Measurements from ENCODE around the gene CREBRF. TPM values are rescaled to one million over a fixed set of nuclear protein-coding genes. Genes with fewer than 3 reads are reported as not detected.
A peak's percentile ranks its signal among the peaks of the same experiment; 100 is the strongest.

CREBRF gene
- total and polyA plus RNA-seq, 2 of the 8 experiments (the other 6 are each of a cell fraction or from before 2014, with no cell fraction given): 1.2 to 4.7 TPM

- DNase-seq (ENCODE audit: low read depth in 1 of 2, low spot score in 2 of 2): no peak
- H4K8ac ChIP-seq (ENCODE audit: extremely low read depth, insufficient read depth, low read length): no peak overlapping the region
- H3K23ac ChIP-seq (ENCODE audit: insufficient read length): no peak overlapping the region
- no peak for FAIRE-seq
- no peak overlapping the region for H3K14ac ChIP-seq (ENCODE audit: insufficient read length)
- H4K20me1 ChIP-seq (replicated peaks in 1 of 2; ENCODE audit: control insufficient read depth in 1 of 2, insufficient read depth in 2 of 2, low read length in 2 of 2): no peaks in the 10 kb centered on the region
- H3K4me2 ChIP-seq (ENCODE audit: insufficient read depth in 1 of 2, low read depth in 2 of 2, low read length in 2 of 2): no peak overlapping the region
- ChIA-PET POLR2A (ENCODE audit: partially characterized antibody) (interaction anchor here (0.7 kb wide), 1 partner anchor 168 kb away, joined by 3 read pairs; no protein-coding TSS in a partner anchor), CTCF (ENCODE audit: partially characterized antibody) (interaction anchor here (0.8 to 1.5 kb wide), 2 partner anchors 9 to 22 kb away, joined by 3 to 4 read pairs; no protein-coding TSS in a partner anchor)
- no peaks in the 10 kb centered on the region for H3K79me1 ChIP-seq (ENCODE audit: low read depth, low read length)
- H3K27me3 ChIP-seq (replicated peaks in 1 of 4; ENCODE audit: control insufficient read depth in 3 of 4, extremely low read depth in 1 of 4, insufficient read depth in 3 of 4, low read length in 3 of 4): no peaks in the 10 kb centered on the region
- no peak overlapping the region for H2BK120ac ChIP-seq (replicated peaks; ENCODE audit: low read depth, low read length)
- no peak overlapping the region for H2AK5ac ChIP-seq (ENCODE audit: low read depth, low read length)
- no peaks in the 10 kb centered on the region for H3K23me2 ChIP-seq (ENCODE audit: low read depth, low read length)
- no peak overlapping the region for H3K9ac ChIP-seq (replicated peaks in 1 of 4; ENCODE audit: extremely low read depth in 1 of 4, low read depth in 3 of 4, low read length in 3 of 4)
- H3K9me3 ChIP-seq (ENCODE audit: insufficient read depth in 2 of 2, low read depth in 1 of 2, low read length in 1 of 2): no peaks in the 10 kb centered on the region
- no peaks in the 10 kb centered on the region for H3K79me2 ChIP-seq (ENCODE audit: control insufficient read depth in 1 of 2, insufficient read depth in 2 of 2, low read length in 2 of 2)
- no peak overlapping the region for H4K5ac ChIP-seq (ENCODE audit: insufficient read length, low read depth, low read length)
- H2BK15ac ChIP-seq (ENCODE audit: low read length): no peak overlapping the region
- H2AFZ ChIP-seq (ENCODE audit: low read length): no peak overlapping the region
- TF ChIP-seq POLR2AphosphoS5 (IDR thresholded peaks at IDR 0.05; ENCODE audit: low read depth, low read length): no peak
- peak; percentile 76 for TF ChIP-seq CEBPB (IDR thresholded peaks at IDR 0.05; ENCODE audit: low read depth, low read length)
- no peak overlapping the region for H3K56ac ChIP-seq (replicated peaks; ENCODE audit: insufficient read length, low read depth, low read length)
- peaks cover 0 to 3% (median 0%) of the 10 kb centered on the region in 4 experiments; a peak in 1 of 7 replicates for H3K4me1 ChIP-seq (replicated peaks in 1 of 4; ENCODE audit: control insufficient read depth in 3 of 4, insufficient read depth in 4 of 4, low read length in 3 of 4)
- H3K36me3 ChIP-seq (ENCODE audit: control insufficient read depth in 2 of 4, insufficient read depth in 4 of 4, low read length in 3 of 4): no peaks in the 10 kb centered on the region; a peak in 1 of 8 replicates
- no peak overlapping the region for H2BK12ac ChIP-seq (ENCODE audit: low read depth, low read length)
- no peak overlapping the region for H4K91ac ChIP-seq (replicated peaks; ENCODE audit: insufficient read length, low read length)
- no peak overlapping the region for H3K18ac ChIP-seq (ENCODE audit: extremely low read depth, low read length)
- no peak overlapping the region for H3K4me3 ChIP-seq (ENCODE audit: extremely low read depth in 1 of 4, insufficient read depth in 2 of 4, low read depth in 3 of 4, low read length in 4 of 4)
- 49 to 100% methylated on average over 1 to 3 of the region's 3 CpGs for WGBS, 2 experiments (ENCODE audit: extremely low coverage in 1 of 2, insufficient coverage in 1 of 2, insufficient read length in 1 of 2, insufficient replicate concordance in 2 of 2, low coverage in 1 of 2, low lambda C conversion rate in 2 of 2, missing lambda C conversion rate in 1 of 2)
- no peak overlapping the region for H2BK20ac ChIP-seq (ENCODE audit: low read length)
- H3K4ac ChIP-seq (replicated peaks; ENCODE audit: insufficient read length, low read depth, low read length): no peak overlapping the region
- no peak overlapping the region for H3K27ac ChIP-seq (ENCODE audit: low read depth, low read length)
- H2BK5ac ChIP-seq (ENCODE audit: low read depth, low read length): no peak overlapping the region
These were observed 52.8 kb downstream of the CREBRF start for GRCh38 chr5:173108914-173109313.

Data from H1 (cell line).